K562 (cell line): ENCODE measurements around the gene ZNF814. TPM values are rescaled to one million over a fixed set of nuclear protein-coding genes. Genes with fewer than 3 reads are reported as not detected.
A peak's percentile ranks its signal among the peaks of the same experiment; 100 is the strongest.

Experiments
- ADNP ChIP-seq: fragments of 200-800 bp; sonication (Bioruptor generic); IDR thresholded peaks from 2 replicates; pipeline ENCODE4 v1.6.1; 2016; ENCODE audit warnings: missing genetic modification characterization, missing compliant biosample characterization
- BRCA1 ChIP-seq, 2 experiments: fragments of 450-650 bp in 1 of 2; sonication (generic) in 1 of 2; formaldehyde crosslinking in 1 of 2; IDR thresholded peaks; 2 replicates each; pipeline versions ENCODE4 v1.5.0 to v1.6.1; 2017 to 2020; ENCODE audit warnings: mild to moderate bottlenecking in 1 of 2, missing genetic modification reagents in 1 of 2
- C11orf30 ChIP-seq: fragments of 450-650 bp; IDR thresholded peaks from 2 replicates; pipeline ENCODE4 v1.6.1; 2016; ENCODE audit warnings: low read depth, mild to moderate bottlenecking
- CBFB ChIP-seq: sonication (generic); formaldehyde crosslinking; IDR thresholded peaks from 2 replicates; pipeline ENCODE4 v1.4.0; 2020; ENCODE audit warnings: mild to moderate bottlenecking, missing genetic modification reagents
- ETV1 ChIP-seq: fragments of 450-650 bp; conservative IDR thresholded peaks from 2 replicates; pipeline ENCODE4 v1.6.1; 2016; ENCODE audit warnings: missing genetic modification characterization, control low read depth, low read depth, missing compliant biosample characterization
- FOXK2 ChIP-seq, 2 experiments: fragments of 450-650 bp; IDR thresholded peaks in 1 of 2; conservative IDR thresholded peaks in 1 of 2; 2 replicates each; pipeline ENCODE4 v1.6.1; 2016; ENCODE audit warnings: low read depth in 2 of 2, mild to moderate bottlenecking in 1 of 2
- GATA2 ChIP-seq: sonication (generic); formaldehyde crosslinking; IDR thresholded peaks from 2 replicates; pipeline ENCODE4 v1.4.0; 2020; ENCODE audit warnings: mild to moderate bottlenecking, missing genetic modification reagents
- HSF4 ChIP-seq: fragments of 250-450 bp; sonication (Bioruptor Pico); IDR thresholded peaks from 2 replicates; pipeline ENCODE4 v2.1.2; 2022; ENCODE audit warnings: mild to moderate bottlenecking, moderate library complexity, borderline replicate concordance
- L3MBTL2 ChIP-seq: fragments of 450-650 bp; IDR thresholded peaks from 2 replicates; pipeline ENCODE4 v1.6.1; 2016; ENCODE audit warnings: mild to moderate bottlenecking, moderate library complexity
- MAFK ChIP-seq: IDR thresholded peaks from 2 replicates; pipeline ENCODE4 v1.6.1; 2011; ENCODE audit warnings: low read length, improper control_type of control experiment
- MBD2 ChIP-seq: sonication (generic); IDR thresholded peaks from 2 replicates; pipeline ENCODE4 v1.6.1; 2016; ENCODE audit warnings: low read depth, borderline replicate concordance
- POLR2A ChIP-seq: fragments of 450-650 bp; conservative IDR thresholded peaks from 2 replicates; pipeline ENCODE4 v1.6.1; 2016
- POLR2B ChIP-seq: fragments of 450-650 bp; IDR thresholded peaks from 2 replicates; pipeline ENCODE4 v1.6.1; 2018; ENCODE audit warnings: low read depth; ENCODE audit not compliant: partially characterized antibody
- POLR2H ChIP-seq: IDR thresholded peaks from 2 replicates; pipeline ENCODE4 v1.6.1; 2016; ENCODE audit warnings: missing genetic modification characterization, low read depth, mild to moderate bottlenecking, control low read depth, missing compliant biosample characterization, moderate library complexity
- RAD51 ChIP-seq: fragments of 450-650 bp; IDR thresholded peaks from 2 replicates; pipeline ENCODE4 v1.7.1; 2016; ENCODE audit warnings: low read depth, mild to moderate bottlenecking, borderline replicate concordance
- RBBP5 ChIP-seq: fragments of 200-600 bp; sonication (generic); IDR thresholded peaks from 2 replicates; pipeline ENCODE4 v1.6.1; 2012; ENCODE audit warnings: borderline replicate concordance, mild to moderate bottlenecking, low read length, control low read depth, inconsistent platforms; ENCODE audit not compliant: insufficient read depth, poor library complexity, severe bottlenecking
- RCOR1 ChIP-seq, 2 experiments: IDR thresholded peaks; 2 replicates each; pipeline ENCODE4 v1.6.1; 2012; ENCODE audit warnings: low read depth in 2 of 2, low read length in 2 of 2, borderline replicate concordance in 1 of 2, improper control_type of control experiment in 1 of 2
- SIN3B ChIP-seq: fragments of 450-650 bp; IDR thresholded peaks from 2 replicates; pipeline ENCODE4 v1.6.1; 2017; ENCODE audit warnings: low read depth, mild to moderate bottlenecking, moderate library complexity
- SUPT5H ChIP-seq: fragments of 450-650 bp; IDR thresholded peaks from 2 replicates; pipeline ENCODE4 v1.6.1; 2016
- TCF7 ChIP-seq: sonication (generic); IDR thresholded peaks from 2 replicates; pipeline ENCODE4 v1.6.1; 2016; ENCODE audit warnings: antibody characterized with exemption, borderline replicate concordance
- ZFP1 ChIP-seq: fragments of 450-650 bp; formaldehyde crosslinking; IDR thresholded peaks from 2 replicates; pipeline ENCODE4 v1.4.0; 2020; ENCODE audit warnings: mild to moderate bottlenecking, mixed read lengths
- ZNF561 ChIP-seq: fragments of 450-650 bp; formaldehyde crosslinking; conservative IDR thresholded peaks from 2 replicates; pipeline ENCODE4 v1.4.0; 2020; ENCODE audit warnings: mild to moderate bottlenecking, moderate library complexity
- ZNF592 ChIP-seq: fragments of 450-650 bp; IDR thresholded peaks from 2 replicates; pipeline ENCODE4 v1.6.1; 2017; ENCODE audit warnings: antibody characterized with exemption, mild to moderate bottlenecking
- polyA plus RNA-seq, 8 experiments: library from polyadenylated mRNA; depleted of rRNA in 4 of 8; stranded (reverse) in 5 of 8; unstranded in 3 of 8; fragments of >200 nt; fragmentation: Nextera tagmentation in 2 of 8; fragmentation: Illumina TruSeq in 1 of 8; extraction: Ambion mirVana in 2 of 8; extraction: Trizol in 1 of 8; gene quantifications; 2 replicates each; pipeline versions ENCODE4 v1.2.1 to v1.2.3, GENCODE V29; 2011 to 2014; ENCODE audit warnings: inconsistent platforms in 1 of 8, missing spikeins in 1 of 8
- total RNA-seq, 7 experiments: library from RNA; depleted of rRNA in 6 of 7; stranded (reverse); fragments of >200 nt in 6 of 7; fragmentation: Illumina TruSeq in 2 of 7; extraction: Trizol in 2 of 7; gene quantifications; 2 replicates each; pipeline versions ENCODE4 v1.2.1 to v1.2.3, GENCODE V29; 2011 to 2021; ENCODE audit warnings: low replicate concordance in 1 of 7
- TF ChIP-seq, protein P1 (sequence below): sonication (generic); formaldehyde crosslinking; IDR thresholded peaks from 2 replicates; pipeline ENCODE4 v1.9.0; 2022; ENCODE audit warnings: mild to moderate bottlenecking, missing genetic modification reagents

Gene ZNF814
- total and polyA plus RNA-seq, 9 of the 15 experiments (the other 6 are each of a cell fraction or from before 2014, with no cell fraction given): 0.42 to 3.5 (median 1.9) TPM

DNA sequence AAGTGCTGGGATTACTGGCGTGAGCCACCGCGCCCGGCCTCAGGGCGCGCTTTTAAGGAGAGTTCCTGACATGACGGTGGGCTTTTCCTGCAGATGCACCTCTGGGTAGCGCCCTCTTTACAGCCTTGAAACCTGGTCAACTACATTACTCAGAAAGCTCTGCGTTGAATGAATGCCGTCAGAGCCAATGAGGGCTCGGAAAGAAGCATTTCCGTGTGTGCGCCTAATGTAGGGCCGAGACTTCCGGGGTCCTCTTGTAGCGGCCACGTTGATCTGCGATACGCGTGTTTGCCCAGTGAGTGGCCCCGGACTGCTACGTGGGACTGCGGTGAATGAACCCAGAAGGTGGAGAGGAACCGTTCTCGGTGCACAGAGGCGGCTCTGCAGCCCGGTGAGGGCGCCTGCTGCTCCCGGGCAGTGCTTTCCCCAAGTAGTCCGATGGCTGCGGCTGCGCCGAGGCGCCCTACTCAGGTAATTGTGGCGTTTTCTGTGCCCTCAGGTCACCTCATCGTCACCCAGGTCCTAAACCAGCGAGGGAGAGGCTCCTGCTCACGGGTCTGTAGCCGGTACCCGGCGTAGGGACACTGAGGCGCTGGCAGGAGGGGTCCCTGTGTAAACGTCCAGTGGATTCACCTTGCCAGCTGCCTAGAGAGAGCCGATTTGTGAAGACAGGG is 69.2 kb downstream of the ZNF814 start (continued):
- TF ChIP-seq RCOR1 (IDR thresholded peaks at IDR 0.05; ENCODE audit: borderline replicate concordance in 1 of 2, low read depth in 2 of 2, low read length in 2 of 2): peak in 1 of 2 experiments; percentile 34; a peak in 1 of 4 replicates
- no peak for TF ChIP-seq TCF7
- 0 out of 2 replicates have a peak, but pooled peaks have one; percentile 62 for TF ChIP-seq ADNP (tag)
- TF ChIP-seq RBBP5: peak; percentile 77
- TF ChIP-seq C11orf30: peak; percentile 37; the same call in 1 of the 2 replicates
- 0 out of 2 replicates have a peak, but pooled peaks have one; percentile 61 for TF ChIP-seq CBFB (CRISPR knock-in tag)
- TF ChIP-seq ZNF592: peak; percentile 15; the same call in 1 of the 2 replicates
- no peak for TF ChIP-seq MAFK
- no peak for TF ChIP-seq BRCA1 (IDR thresholded peaks at IDR 0.05)
- no peak for TF ChIP-seq BRCA1 (CRISPR knock-in tag; IDR thresholded peaks at IDR 0.05)
- no peak for TF ChIP-seq ZFP1 (CRISPR knock-in tag)
- TF ChIP-seq, protein P1, sequence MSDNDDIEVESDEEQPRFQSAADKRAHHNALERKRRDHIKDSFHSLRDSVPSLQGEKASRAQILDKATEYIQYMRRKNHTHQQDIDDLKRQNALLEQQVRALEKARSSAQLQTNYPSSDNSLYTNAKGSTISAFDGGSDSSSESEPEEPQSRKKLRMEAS (CRISPR knock-in tag): peak; percentile 68
- TF ChIP-seq L3MBTL2: peak; percentile 58
- peak; percentile 93 for TF ChIP-seq POLR2H (tag)
- 0 out of 2 replicates have a peak, but pooled peaks have one; percentile 10 for TF ChIP-seq ETV1 (tag)
- peak; percentile 30; the same call in 1 of the 2 replicates for TF ChIP-seq GATA2
- TF ChIP-seq MBD2: peak; percentile 68; the same call in 1 of the 2 replicates
- peak; percentile 89 for TF ChIP-seq POLR2A
- TF ChIP-seq RAD51: no peak
- peak; percentile 83 for TF ChIP-seq SUPT5H
- TF ChIP-seq POLR2B: peak; percentile 66
- 0 out of 2 replicates have a peak, but pooled peaks have one; percentile 33 for TF ChIP-seq SIN3B
- TF ChIP-seq ZNF561: no peak
- TF ChIP-seq HSF4 (CRISPR knock-in tag): no peak
- peak; percentile 48 to 67; a peak in 3 of 4 replicates for TF ChIP-seq FOXK2 (conservative IDR thresholded peaks at IDR 0.05 in 1 of 2, IDR thresholded peaks at IDR 0.05 in 1 of 2; ENCODE audit: low read depth in 2 of 2)
